HCEC 1CT (cell line): ENCODE data around the gene AGTRAP.
A peak's percentile ranks its signal among the peaks of the same experiment; 100 is the strongest.

Experiments used
- DNase-seq: peaks from one replicate; pipeline ENCODE4 v3.0.0-alpha.2; 2017

AGTRAP gene

DNA sequence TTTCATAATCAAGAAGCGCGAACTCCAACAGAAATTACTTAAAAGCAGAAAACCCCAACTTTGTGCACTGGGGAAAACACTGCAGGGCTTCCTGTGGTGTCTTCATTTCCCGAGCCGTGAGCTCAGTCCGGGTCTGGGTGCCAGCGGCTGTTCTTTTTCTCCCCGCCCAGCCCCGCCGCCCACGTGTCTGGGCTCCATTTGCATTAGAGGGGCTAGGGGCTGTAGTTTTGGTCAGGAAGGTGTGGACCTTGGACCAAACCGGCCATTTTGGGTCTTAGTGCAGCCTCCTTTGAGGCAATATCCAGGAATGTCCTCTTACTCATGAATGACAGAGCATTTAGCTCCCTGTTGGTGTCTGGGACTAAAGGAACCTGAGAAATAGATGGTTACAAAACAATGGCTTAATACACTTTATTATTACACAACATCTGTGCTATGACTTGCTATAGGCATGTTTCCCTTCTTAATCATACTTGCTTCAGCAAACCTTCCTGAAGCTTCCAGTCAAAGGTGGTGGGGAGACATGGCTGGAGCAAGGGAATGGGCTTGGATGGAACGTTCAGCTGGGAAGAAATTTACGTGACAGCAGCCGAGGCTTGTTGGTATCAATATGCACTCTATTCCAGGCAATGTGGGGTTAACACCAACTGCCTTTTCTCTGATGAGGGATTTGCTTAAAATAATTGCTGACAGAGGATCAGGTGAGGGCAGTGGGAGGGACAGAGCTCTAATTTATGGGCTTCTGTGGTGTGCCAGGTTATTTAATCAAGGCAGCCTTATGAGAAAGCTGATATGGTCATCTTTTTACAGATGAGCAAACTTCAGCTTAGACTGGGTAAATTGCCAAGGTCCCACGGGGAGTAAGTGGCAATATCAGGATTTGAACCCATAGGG is 1.1 kb downstream of the AGTRAP start:
- DNase-seq = peak; percentile 93

GRCh38 chr1:11738096-11738495 is 2.2 kb downstream of the AGTRAP start:
- DNase-seq = no peak

DNA sequence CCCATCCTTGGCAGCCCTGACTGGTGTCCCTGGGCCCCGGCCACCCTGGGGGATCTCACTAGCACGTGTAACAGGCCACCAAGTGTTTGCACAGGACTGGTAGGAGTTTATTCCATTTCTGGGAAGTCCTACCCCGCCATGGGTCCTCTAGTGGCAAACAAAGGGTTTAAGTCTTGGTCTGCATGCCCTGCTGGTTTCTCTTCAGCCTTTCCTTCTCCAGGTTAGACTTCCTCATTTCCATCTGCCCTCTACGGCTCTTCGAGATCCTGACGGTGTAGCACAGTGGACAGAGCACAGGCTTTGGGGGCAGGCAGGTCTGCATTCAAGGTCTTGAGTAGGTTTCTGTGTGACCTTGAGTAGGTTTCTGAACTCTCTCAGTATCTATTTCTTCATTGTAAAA is 2.8 kb downstream of the AGTRAP start:
- DNase-seq = no peak

DNA sequence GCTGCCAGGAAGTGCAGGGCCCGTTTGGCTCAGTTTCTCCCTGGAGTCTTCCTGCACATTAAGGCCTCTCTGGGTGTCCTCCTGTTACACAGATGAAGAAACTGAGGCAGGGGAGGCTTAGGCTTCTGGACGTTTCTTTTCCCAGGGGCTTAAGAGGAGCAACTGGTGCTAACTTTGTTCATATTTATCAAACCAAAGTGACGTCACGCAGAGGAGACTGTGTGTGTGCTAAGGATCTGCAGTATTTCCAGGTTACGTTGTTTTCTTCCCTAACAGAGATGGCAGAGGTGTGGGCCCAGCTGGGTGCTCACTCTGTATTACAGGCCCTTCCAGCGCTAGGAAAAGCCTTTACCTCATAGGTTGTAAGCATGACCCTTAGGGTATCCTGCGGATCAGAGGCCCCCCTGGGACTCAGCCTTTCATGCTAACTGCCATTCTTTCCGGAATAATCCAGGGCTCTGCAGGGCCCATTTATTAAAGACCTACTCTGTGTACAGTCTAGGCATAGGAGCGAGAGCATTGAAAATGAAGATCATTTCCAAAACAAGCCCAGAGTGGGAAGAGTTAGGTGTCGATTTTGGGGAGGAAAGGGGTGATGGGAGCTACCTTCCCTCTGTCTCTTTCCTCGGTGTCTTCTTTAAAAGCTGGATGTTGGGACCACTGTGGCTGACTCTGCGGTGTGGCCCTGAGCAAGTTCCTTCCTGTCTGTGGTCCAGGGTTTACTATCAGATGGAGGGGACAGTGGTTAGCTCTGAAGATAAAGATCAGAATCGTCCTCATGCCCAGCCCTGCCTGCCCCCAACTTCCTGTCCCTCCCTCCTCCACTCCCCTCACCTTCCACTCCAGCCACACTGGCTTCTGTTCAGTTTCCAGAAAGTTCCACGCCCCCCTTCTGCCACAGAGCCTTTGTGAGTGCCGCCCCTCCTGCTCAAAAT is 4.6 kb downstream of the AGTRAP start:
- no peak for DNase-seq

DNA sequence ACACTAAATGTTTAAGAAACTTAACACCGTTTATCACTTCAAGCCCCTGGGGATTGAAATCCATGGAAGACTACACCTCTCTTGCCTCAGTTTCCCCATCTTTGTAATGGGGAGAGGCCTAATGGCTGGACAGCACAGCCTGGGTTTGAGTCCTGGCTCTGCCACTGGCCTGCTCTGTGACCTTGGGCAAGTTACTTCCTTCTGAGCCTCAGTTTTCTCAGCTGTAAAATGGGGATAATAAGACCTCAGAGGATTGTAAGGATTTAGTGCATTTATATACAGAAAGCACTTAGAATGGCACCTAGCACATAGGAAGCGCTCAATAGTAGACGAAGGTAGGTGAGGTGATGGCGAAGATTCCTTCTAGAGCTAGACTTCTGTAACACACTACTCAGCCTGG is 5.5 kb downstream of the AGTRAP start:
- DNase-seq = no peak

GRCh38 chr1:11741919-11742558 is 6.1 kb downstream of the AGTRAP start:
- DNase-seq = no peak

DNA sequence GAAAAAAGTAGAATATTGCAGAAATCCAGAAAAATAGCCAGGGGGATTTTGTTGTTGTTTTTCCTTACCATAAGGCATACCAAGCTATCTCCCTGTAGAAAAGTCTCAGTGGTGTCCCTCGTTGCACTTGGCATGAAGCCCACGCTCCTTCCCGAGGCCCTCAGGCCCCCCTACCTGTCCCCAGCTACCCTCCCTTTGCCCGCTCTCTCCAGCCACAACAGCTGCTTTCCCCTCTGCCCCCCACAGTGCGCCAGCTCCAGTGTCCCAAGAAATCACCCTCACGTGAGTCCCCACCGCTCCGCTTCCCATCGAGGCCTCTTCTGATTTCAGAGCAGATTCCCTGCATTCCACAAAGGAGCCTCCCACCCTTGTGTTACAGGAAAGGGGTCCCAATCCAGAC is 8.4 kb downstream of the AGTRAP start:
- DNase-seq = no peak

- peak; percentile 42 for DNase-seq
Measured at GRCh38 chr1:11746092-11746491, 10.2 kb downstream of the AGTRAP start.

GRCh38 chr1:11746795-11747487 is 11.0 kb downstream of the AGTRAP start:
- no peak for DNase-seq

DNA sequence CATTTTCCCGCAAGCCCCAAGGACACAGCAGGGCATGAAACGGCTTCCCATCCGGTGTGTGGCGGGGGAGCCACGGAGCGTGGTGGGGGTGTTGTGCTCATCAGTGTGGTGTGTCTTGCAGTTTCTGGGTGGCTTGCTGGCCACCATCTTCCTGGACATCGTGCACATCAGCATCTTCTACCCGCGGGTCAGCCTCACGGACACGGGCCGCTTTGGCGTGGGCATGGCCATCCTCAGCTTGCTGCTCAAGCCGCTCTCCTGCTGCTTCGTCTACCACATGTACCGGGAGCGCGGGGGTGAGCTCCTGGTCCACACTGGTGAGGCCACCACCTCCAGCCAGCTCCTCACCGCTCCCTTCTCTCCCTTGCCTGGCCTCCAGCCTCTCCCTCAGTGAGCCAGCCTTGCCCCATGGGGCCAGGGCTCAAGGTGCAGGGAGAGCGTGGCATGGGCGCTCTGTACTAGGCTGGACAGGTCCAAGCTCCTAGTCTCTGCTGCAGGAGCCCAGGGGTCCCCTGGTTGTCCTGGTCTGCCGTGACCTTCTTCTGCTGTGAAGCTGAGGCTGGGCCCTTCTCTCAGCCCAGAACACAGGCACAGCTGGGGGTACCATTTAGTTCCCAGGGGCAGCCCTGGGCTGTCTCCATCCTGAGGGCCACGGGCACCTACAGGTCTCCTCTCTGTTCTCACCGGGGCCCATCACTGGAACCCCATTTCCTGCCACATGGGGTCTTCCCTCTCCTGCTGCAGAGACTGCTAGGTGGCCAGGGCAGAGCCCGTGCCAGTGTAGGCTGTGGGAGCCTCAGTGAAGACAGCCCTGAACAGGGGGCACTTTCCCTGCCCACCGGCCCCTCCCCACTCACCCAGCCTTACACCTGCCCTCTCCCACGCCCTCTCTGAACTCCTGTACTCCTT is 12.6 kb downstream of the AGTRAP start:
- DNase-seq = no peak

GRCh38 chr1:11749203-11749689 is 13.3 kb downstream of the AGTRAP start:
- peak; percentile 28 for DNase-seq

DNA sequence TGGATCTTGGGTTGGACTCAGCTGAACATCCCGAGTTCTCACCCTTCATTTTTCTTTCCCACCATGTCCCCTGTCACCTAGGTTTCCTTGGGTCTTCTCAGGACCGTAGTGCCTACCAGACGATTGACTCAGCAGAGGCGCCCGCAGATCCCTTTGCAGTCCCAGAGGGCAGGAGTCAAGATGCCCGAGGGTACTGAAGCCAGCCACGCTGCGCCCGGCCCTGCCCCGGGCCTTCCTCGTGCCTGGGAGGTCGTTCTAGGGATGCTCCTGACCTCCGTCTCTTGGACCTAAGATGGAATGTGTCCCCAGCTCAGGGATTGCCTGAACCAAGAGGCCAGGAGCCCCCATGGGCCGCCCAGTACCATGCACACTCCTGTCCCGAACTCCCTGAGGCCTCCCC is 14.1 kb downstream of the AGTRAP start:
- no peak for DNase-seq

DNA sequence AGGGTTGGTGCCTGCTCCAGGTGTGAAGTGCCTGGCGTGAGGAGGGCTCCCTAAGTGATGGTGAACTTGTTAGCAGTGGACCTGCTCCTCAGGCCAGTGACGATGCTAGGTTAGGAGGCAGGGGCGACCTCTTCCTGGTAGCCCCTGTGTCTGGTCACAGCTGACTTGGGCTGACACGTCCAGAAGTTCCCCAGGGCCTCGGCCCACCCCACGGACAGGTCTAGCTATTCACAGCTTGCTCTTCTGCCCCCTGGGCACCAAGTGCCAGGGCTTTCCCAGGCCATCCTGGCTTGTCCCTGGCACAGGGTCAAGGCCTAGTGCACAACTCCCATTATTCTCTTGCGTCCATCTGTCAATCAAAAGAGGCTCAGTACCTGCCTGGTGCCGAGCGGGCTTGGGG is 15.2 kb downstream of the AGTRAP start:
- DNase-seq = no peak

- no peak for DNase-seq
Measured at GRCh38 chr1:11752359-11753088, 16.6 kb downstream of the AGTRAP start.

GRCh38 chr1:11753555-11754208 is 17.7 kb downstream of the AGTRAP start:
- DNase-seq = no peak

DNA sequence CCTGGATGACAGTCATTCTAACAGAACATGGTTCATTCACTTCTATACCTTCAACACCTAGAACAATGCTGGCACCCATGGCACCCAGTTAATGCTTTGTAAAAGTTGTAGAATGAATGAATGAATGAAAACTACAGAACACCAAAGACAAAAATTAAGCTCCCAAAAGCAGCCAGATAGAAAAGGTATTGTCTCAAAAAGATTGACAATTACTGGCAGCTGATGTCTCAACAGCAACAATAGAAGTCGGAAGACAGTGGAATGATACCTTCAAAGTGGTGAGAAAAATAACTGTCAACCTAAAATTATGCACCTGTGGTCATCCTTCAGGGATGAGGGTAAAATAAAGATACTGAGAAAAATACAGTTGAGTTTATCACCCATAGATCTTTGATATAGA is 21.1 kb downstream of the AGTRAP start:
- no peak for DNase-seq

DNA sequence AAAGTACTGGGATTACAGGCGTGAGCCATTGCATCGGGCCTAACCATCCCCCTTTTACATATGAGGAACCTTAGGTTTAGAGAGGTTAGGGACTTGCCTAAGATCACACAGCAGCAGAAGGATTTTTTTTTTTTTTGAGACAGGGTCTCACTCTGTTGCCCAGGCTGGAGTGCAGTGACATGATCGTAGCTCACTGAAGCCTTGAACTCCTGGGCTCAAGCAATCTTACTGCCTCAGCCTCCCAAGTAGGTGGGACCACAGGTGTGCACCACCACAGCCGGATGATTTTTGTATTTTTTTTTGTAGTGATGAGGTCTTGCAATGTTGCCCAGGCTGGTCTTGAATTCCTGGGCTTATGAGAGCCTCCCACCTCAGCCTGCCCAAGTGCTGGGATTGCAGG is 23.9 kb downstream of the AGTRAP start:
- no peak for DNase-seq

DNA sequence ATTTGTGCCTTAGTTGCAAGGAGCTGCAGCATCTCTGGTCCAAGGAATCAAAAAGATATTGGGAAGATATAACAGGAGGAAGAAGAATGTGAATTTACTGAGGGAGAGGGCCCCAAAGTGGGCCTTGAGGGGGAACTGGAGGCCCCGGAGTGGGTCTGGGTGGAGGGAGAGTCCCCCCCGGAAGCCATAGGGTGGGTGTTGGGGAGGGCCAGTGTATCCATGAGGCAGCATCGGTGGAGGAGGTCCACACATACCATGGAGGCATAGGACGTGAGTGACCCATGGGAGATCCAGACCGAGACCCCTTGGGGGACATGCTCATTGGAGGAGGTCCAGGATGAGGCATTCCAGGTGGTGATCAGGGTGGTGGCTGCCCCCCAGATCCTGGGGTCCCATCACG is 25.3 kb downstream of the AGTRAP start:
- DNase-seq = no peak

- DNase-seq = no peak
Measured at GRCh38 chr1:11761988-11762406, 26.1 kb downstream of the AGTRAP start, which contains the start of gene C1orf167. C1orf167 (plus strand) TSS chr1:11762193; CDS start chr1:11764401, 2,208 bp downstream.

DNA sequence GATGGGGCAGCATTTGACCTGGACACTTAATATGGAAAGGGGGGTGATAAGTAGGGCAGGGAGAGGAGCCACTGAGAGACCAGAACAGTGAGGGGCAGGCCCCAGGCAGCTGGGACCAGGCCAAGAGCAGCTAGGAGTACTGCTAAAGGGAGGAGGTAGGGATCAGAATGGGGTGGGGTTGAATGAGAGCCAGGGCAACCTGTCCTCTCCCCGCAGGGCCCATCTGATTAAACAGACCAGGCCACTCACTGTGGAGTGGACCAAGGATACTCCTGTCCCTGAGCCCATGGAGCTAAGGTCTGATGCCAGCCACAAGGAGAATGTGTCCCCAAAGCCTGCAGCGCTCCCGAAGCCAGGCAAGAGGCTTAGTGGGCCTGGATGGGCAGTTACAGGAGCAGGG is 28.2 kb downstream of the AGTRAP start:
- DNase-seq = no peak
